Liver (tissue), 9 donors: Measurements from ENCODE around the gene TCFL5. TPM values are rescaled to one million over a fixed set of nuclear protein-coding genes. Genes with fewer than 3 reads are reported as not detected.

ENCODE experiments used
- DNase-seq: peaks from one replicate; pipeline ENCODE4 v3.0.0-alpha.2; 2017; ENCODE audit warnings: low spot score
- H3K27ac ChIP-seq, 2 donors: one replicate each; pipeline ENCODE4 v1.7.0; 2013; ENCODE audit warnings: inconsistent platforms in 2 of 2, low read length in 2 of 2, control low read depth in 1 of 2, low read depth in 1 of 2, mild to moderate bottlenecking in 1 of 2
- H3K27me3 ChIP-seq, 4 donors: one replicate each; pipeline versions ENCODE4 v1.6.1 to v1.7.0; 2013; ENCODE audit warnings: low read length in 3 of 4, inconsistent platforms in 1 of 4, mild to moderate bottlenecking in 1 of 4, moderate library complexity in 1 of 4; ENCODE audit not compliant: control insufficient read depth in 4 of 4, insufficient read depth in 4 of 4
- H3K36me3 ChIP-seq, 4 donors: one replicate each; pipeline versions ENCODE4 v1.6.1 to v1.7.0; 2013; ENCODE audit warnings: low read length in 3 of 4, mild to moderate bottlenecking in 3 of 4, low read depth in 1 of 4, moderate library complexity in 1 of 4; ENCODE audit not compliant: control insufficient read depth in 4 of 4, insufficient read depth in 3 of 4
- H3K4me1 ChIP-seq, 4 donors: one replicate each; pipeline versions ENCODE4 v1.6.1 to v1.7.0; 2013; ENCODE audit warnings: low read length in 3 of 4, mild to moderate bottlenecking in 3 of 4, moderate library complexity in 1 of 4; ENCODE audit not compliant: control insufficient read depth in 4 of 4, insufficient read depth in 4 of 4
- H3K4me3 ChIP-seq, 3 donors: one replicate each; pipeline versions ENCODE4 v1.6.1 to v1.7.0; 2013; ENCODE audit warnings: low read length in 3 of 3, control low read depth in 1 of 3, low read depth in 1 of 3, mild to moderate bottlenecking in 1 of 3
- H3K9ac ChIP-seq, 2 donors: one replicate each; pipeline ENCODE4 v1.7.0; 2013; ENCODE audit warnings: low read length in 2 of 2, mild to moderate bottlenecking in 2 of 2, moderate library complexity in 2 of 2, control low read depth in 1 of 2, low read depth in 1 of 2
- H3K9me3 ChIP-seq, 4 donors: one replicate each; pipeline versions ENCODE4 v1.6.1 to v1.7.0; 2013; ENCODE audit warnings: low read length in 3 of 4; ENCODE audit not compliant: control insufficient read depth in 4 of 4
- EGR1 ChIP-seq, 2 donors: IDR thresholded peaks; 2 replicates each; pipeline ENCODE4 v1.6.1; 2016 to 2018; ENCODE audit warnings: antibody characterized with exemption in 2 of 2, low read depth in 2 of 2
- FOXA1 ChIP-seq: IDR thresholded peaks from 2 replicates; pipeline ENCODE4 v1.6.1; 2016; ENCODE audit warnings: antibody characterized with exemption
- FOXA2 ChIP-seq: IDR thresholded peaks from 2 replicates; pipeline ENCODE4 v1.6.1; 2016; ENCODE audit warnings: antibody characterized with exemption
- GABPA ChIP-seq, 2 donors: IDR thresholded peaks in 1 of 2; conservative IDR thresholded peaks in 1 of 2; 2 replicates each; pipeline ENCODE4 v1.6.1; 2016; ENCODE audit warnings: antibody characterized with exemption in 2 of 2, mild to moderate bottlenecking in 1 of 2, moderate library complexity in 1 of 2
- HNF4A ChIP-seq, 2 donors: conservative IDR thresholded peaks; 2 replicates each; pipeline ENCODE4 v1.6.1; 2016; ENCODE audit warnings: antibody characterized with exemption in 2 of 2, mild to moderate bottlenecking in 2 of 2
- HNF4G ChIP-seq: IDR thresholded peaks from 2 replicates; pipeline ENCODE4 v1.6.1; 2016; ENCODE audit warnings: antibody characterized with exemption
- JUND ChIP-seq, 2 donors: IDR thresholded peaks; 2 replicates each; pipeline ENCODE4 v1.6.1; 2016; ENCODE audit warnings: antibody characterized with exemption in 2 of 2
- NR2F2 ChIP-seq: IDR thresholded peaks from 2 replicates; pipeline ENCODE4 v1.6.1; 2016; ENCODE audit warnings: antibody characterized with exemption
- RAD21 ChIP-seq, 2 donors: IDR thresholded peaks; 2 replicates each; pipeline ENCODE4 v1.6.1; 2016; ENCODE audit warnings: antibody characterized with exemption in 2 of 2, mild to moderate bottlenecking in 2 of 2
- RXRA ChIP-seq, 2 donors: IDR thresholded peaks; 2 replicates each; pipeline ENCODE4 v1.6.1; 2017 to 2018; ENCODE audit warnings: antibody characterized with exemption in 2 of 2, mild to moderate bottlenecking in 1 of 2
- SP1 ChIP-seq: IDR thresholded peaks from 2 replicates; pipeline ENCODE4 v1.6.1; 2018; ENCODE audit warnings: antibody characterized with exemption, mild to moderate bottlenecking
- TAF1 ChIP-seq: conservative IDR thresholded peaks from 2 replicates; pipeline ENCODE4 v1.6.1; 2016; ENCODE audit warnings: antibody characterized with exemption, mild to moderate bottlenecking
- YY1 ChIP-seq: IDR thresholded peaks from 2 replicates; pipeline ENCODE4 v1.6.1; 2016; ENCODE audit warnings: antibody characterized with exemption, mild to moderate bottlenecking
- WGBS: extraction: QIAGEN DNeasy Blood & Tissue Kit; methylation state at CpG from one replicate; pipeline ENCODE4 v1.1.7; 2013; 5-methylcytosine and 5-hydroxymethylcytosine counted together
- polyA plus RNA-seq, 2 donors: library from polyadenylated mRNA; stranded (reverse) in 1 of 2; unstranded in 1 of 2; fragments of 200-250 nt in 1 of 2; fragments of >200 nt in 1 of 2; fragmentation: Nextera tagmentation in 1 of 2; extraction: Ambion mirVana in 1 of 2; gene quantifications; one replicate each; pipeline versions ENCODE4 v1.2.1 to v1.2.3, GENCODE V29; 2013 to 2015
- total RNA-seq, 2 donors: library from RNA; depleted of rRNA; stranded (reverse); fragments of >200 nt; gene quantifications; one replicate each; pipeline ENCODE4 v1.2.3, GENCODE V29; 2014
- TF ChIP-seq, protein P1 (sequence below): fragments of 150-350 bp; IDR thresholded peaks from 2 replicates; pipeline ENCODE4 v1.5.1; 2017; ENCODE audit warnings: improper control_type of control experiment, low read depth, low read length; ENCODE audit not compliant: missing input control
- TF ChIP-seq, protein P2 (sequence below): IDR thresholded peaks from 2 replicates; pipeline ENCODE4 v1.6.1; 2016; ENCODE audit warnings: antibody characterized with exemption
- TF ChIP-seq, protein P3 (sequence below): IDR thresholded peaks from 2 replicates; pipeline ENCODE4 v1.6.1; 2016; ENCODE audit warnings: antibody characterized with exemption, mild to moderate bottlenecking
- TF ChIP-seq, protein P4 (sequence below): IDR thresholded peaks from 2 replicates; pipeline ENCODE4 v1.6.1; 2016; ENCODE audit warnings: antibody characterized with exemption
- TF ChIP-seq, protein P5 (sequence below): IDR thresholded peaks from 2 replicates; pipeline ENCODE4 v1.6.1; 2016; ENCODE audit warnings: antibody characterized with exemption
- donor health status: healthy.
- donor health status: healthy.
- donor health status: healthy.
- donor health status: healthy.
- donor health status: healthy.

Gene TCFL5
- total and polyA plus RNA-seq, 4 donors = 0.79 to 3.8 (median 2.2) TPM

DNA sequence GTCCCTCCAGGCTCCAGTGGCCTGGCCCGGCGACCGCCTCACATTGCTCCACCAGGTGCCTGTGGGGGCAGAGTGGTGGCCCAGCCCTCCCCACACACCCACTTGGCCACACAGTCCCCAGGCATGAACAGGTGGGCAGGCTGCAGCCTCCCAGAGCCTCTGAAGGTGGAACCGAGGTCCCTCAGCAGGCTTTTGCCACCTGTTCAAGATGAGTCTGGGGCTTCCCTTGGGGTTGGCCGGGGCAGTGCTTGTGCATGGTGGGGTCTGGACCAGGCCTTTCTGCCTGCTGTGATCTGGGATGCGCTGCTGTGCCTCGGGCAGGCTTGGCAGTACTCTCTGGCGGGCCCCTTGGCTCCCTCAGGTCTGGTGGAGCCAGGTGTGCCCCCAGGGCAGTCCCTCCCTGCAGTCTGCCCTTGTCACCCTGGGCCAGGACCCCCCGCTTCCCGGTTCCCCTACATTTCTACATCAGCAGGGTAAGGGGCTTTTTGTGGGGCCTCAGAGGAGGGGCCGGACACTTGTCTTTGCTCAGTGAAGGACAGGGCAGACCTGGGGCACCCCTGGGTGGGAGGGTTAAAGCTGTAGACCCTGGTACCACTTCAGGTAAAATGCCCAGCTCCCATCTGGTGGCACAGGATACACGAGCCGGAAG is 47.4 kb downstream of the TCFL5 start:
- Histone ChIP-seq H3K4me1 (peaks cover 0 to 14% (median 5%) of the 10 kb centered on the region in 4 donors), H3K27ac (no peak overlapping the region), H3K36me3 (peaks cover 26 to 41% (median 26%) of the 10 kb centered on the region in 4 donors), H3K9ac (no peak overlapping the region), H3K9me3 (no peaks in the 10 kb centered on the region), H3K4me3 (no peak overlapping the region), H3K27me3 (peaks cover 0 to 4% (median 0%) of the 10 kb centered on the region in 4 donors)
- no peak for DNase-seq
- TF ChIP-seq TAF1 = no peak
- TF ChIP-seq FOXA2 = no peak
- TF ChIP-seq YY1 = no peak
- TF ChIP-seq RAD21 (IDR thresholded peaks at IDR 0.05) = no peak
- TF ChIP-seq, protein P1, sequence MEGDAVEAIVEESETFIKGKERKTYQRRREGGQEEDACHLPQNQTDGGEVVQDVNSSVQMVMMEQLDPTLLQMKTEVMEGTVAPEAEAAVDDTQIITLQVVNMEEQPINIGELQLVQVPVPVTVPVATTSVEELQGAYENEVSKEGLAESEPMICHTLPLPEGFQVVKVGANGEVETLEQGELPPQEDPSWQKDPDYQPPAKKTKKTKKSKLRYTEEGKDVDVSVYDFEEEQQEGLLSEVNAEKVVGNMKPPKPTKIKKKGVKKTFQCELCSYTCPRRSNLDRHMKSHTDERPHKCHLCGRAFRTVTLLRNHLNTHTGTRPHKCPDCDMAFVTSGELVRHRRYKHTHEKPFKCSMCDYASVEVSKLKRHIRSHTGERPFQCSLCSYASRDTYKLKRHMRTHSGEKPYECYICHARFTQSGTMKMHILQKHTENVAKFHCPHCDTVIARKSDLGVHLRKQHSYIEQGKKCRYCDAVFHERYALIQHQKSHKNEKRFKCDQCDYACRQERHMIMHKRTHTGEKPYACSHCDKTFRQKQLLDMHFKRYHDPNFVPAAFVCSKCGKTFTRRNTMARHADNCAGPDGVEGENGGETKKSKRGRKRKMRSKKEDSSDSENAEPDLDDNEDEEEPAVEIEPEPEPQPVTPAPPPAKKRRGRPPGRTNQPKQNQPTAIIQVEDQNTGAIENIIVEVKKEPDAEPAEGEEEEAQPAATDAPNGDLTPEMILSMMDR = no peak
- no peak for TF ChIP-seq HNF4G
- no peak for TF ChIP-seq HNF4A (conservative IDR thresholded peaks at IDR 0.05)
- no peak for TF ChIP-seq FOXA1
- no peak for TF ChIP-seq NR2F2
- no peak for TF ChIP-seq EGR1 (IDR thresholded peaks at IDR 0.05; ENCODE audit: low read depth in 2 of 2)
- 76% methylated on average over 13 of the region's 13 CpGs for WGBS

DNA sequence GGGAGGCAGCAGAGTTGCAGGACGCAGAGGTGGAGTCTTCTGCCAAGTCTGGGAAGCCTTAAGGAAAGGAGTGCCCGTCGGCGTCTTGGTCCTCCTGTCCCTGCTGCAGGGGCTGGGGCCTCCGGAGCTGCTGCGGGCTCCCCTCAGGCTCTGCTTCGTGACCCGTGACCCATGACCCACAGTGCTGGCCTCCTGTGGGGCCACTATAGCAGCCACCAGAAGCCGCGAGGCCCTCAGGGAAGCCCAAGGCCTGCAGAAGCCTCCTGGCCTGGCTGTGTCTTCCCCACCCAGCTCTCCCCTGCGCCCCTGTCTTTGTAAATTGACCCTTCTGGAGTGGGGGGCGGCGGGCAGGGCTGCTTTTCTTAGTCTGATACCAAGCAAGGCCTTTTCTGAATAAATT is 48.0 kb downstream of the TCFL5 start:
- no peak overlapping the region for H3K9ac ChIP-seq
- peaks cover 0 to 9% (median 4%) of the 10 kb centered on the region in 4 donors for H3K4me1 ChIP-seq
- H3K27me3 ChIP-seq = peaks cover 0 to 4% (median 0%) of the 10 kb centered on the region in 4 donors
- peaks cover 27 to 45% (median 29%) of the 10 kb centered on the region in 4 donors for H3K36me3 ChIP-seq
- no peak overlapping the region for H3K27ac ChIP-seq
- no peak for DNase-seq
- 90% methylated on average over 13 of the region's 13 CpGs for WGBS
- TF ChIP-seq, protein P2, sequence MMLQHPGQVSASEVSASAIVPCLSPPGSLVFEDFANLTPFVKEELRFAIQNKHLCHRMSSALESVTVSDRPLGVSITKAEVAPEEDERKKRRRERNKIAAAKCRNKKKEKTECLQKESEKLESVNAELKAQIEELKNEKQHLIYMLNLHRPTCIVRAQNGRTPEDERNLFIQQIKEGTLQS = no peak
- TF ChIP-seq, protein P3, sequence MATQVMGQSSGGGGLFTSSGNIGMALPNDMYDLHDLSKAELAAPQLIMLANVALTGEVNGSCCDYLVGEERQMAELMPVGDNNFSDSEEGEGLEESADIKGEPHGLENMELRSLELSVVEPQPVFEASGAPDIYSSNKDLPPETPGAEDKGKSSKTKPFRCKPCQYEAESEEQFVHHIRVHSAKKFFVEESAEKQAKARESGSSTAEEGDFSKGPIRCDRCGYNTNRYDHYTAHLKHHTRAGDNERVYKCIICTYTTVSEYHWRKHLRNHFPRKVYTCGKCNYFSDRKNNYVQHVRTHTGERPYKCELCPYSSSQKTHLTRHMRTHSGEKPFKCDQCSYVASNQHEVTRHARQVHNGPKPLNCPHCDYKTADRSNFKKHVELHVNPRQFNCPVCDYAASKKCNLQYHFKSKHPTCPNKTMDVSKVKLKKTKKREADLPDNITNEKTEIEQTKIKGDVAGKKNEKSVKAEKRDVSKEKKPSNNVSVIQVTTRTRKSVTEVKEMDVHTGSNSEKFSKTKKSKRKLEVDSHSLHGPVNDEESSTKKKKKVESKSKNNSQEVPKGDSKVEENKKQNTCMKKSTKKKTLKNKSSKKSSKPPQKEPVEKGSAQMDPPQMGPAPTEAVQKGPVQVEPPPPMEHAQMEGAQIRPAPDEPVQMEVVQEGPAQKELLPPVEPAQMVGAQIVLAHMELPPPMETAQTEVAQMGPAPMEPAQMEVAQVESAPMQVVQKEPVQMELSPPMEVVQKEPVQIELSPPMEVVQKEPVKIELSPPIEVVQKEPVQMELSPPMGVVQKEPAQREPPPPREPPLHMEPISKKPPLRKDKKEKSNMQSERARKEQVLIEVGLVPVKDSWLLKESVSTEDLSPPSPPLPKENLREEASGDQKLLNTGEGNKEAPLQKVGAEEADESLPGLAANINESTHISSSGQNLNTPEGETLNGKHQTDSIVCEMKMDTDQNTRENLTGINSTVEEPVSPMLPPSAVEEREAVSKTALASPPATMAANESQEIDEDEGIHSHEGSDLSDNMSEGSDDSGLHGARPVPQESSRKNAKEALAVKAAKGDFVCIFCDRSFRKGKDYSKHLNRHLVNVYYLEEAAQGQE = no peak
- TF ChIP-seq RAD21 (IDR thresholded peaks at IDR 0.05) (no peak), HNF4A (conservative IDR thresholded peaks at IDR 0.05) (no peak), GABPA (IDR thresholded peaks at IDR 0.05 in 1 of 2, conservative IDR thresholded peaks at IDR 0.05 in 1 of 2) (no peak), JUND (IDR thresholded peaks at IDR 0.05) (no peak), YY1 (no peak), RXRA (IDR thresholded peaks at IDR 0.05) (no peak), TAF1 (no peak), EGR1 (IDR thresholded peaks at IDR 0.05; ENCODE audit: low read depth in 2 of 2) (no peak), HNF4G (no peak), SP1 (no peak), NR2F2 (no peak), FOXA1 (no peak), FOXA2 (no peak)
- TF ChIP-seq, protein P4, sequence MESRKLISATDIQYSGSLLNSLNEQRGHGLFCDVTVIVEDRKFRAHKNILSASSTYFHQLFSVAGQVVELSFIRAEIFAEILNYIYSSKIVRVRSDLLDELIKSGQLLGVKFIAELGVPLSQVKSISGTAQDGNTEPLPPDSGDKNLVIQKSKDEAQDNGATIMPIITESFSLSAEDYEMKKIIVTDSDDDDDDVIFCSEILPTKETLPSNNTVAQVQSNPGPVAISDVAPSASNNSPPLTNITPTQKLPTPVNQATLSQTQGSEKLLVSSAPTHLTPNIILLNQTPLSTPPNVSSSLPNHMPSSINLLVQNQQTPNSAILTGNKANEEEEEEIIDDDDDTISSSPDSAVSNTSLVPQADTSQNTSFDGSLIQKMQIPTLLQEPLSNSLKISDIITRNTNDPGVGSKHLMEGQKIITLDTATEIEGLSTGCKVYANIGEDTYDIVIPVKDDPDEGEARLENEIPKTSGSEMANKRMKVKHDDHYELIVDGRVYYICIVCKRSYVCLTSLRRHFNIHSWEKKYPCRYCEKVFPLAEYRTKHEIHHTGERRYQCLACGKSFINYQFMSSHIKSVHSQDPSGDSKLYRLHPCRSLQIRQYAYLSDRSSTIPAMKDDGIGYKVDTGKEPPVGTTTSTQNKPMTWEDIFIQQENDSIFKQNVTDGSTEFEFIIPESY = no peak
- TF ChIP-seq, protein P1 = no peak
- TF ChIP-seq, protein P5, sequence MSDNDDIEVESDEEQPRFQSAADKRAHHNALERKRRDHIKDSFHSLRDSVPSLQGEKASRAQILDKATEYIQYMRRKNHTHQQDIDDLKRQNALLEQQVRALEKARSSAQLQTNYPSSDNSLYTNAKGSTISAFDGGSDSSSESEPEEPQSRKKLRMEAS = no peak
- no peak overlapping the region for H3K4me3 ChIP-seq
- H3K9me3 ChIP-seq = no peaks in the 10 kb centered on the region
